MCF 10A (cell line): ENCODE results near the gene ADAM12. TPM values are rescaled to one million over a fixed set of nuclear protein-coding genes. Genes with fewer than 3 reads are reported as not detected.

ENCODE experiments used
- BruUV-seq: library from RNA; stranded (reverse); fragments of 400-500 nt; replicated peaks from 2 replicates; lab custom pipeline; 2021; lab: Mats Ljungman, UMichigan
- CTCF ChIA-PET: fragments of 300-600 bp; sonication (Branson Sonifier 250); formaldehyde crosslinking; extraction: SDS; loops from one replicate; lab custom pipeline; 2021; ENCODE audit warnings: antibody characterized with exemption, inconsistent platforms; lab: Yijun Ruan, JAX
- POLR2A ChIA-PET: fragments of 300-600, 350-650 bp; sonication (Branson Sonifier 250); formaldehyde crosslinking; extraction: SDS; loops from one replicate; lab custom pipeline; 2020; ENCODE audit warnings: antibody characterized with exemption, inconsistent platforms; lab: Yijun Ruan, JAX
- DNase-seq: peaks from one replicate; pipeline ENCODE4 v3.0.0-alpha.2; 2018; ENCODE audit not compliant: unreplicated experiment
- H3K27ac Mint-ChIP-seq: one replicate; pipeline ENCODE4 v1.8.0; 2022; ENCODE audit warnings: mild to moderate bottlenecking, low read depth, mixed read lengths; ENCODE audit not compliant: unreplicated experiment
- H3K27me3 Mint-ChIP-seq: one replicate; pipeline ENCODE4 v1.8.0; 2022; ENCODE audit warnings: mixed read lengths; ENCODE audit not compliant: insufficient read depth, unreplicated experiment
- H3K36me3 Mint-ChIP-seq: one replicate; pipeline ENCODE4 v1.8.0; 2022; ENCODE audit warnings: mild to moderate bottlenecking, moderate library complexity, mixed read lengths; ENCODE audit not compliant: insufficient read depth, unreplicated experiment
- H3K4me1 Mint-ChIP-seq: one replicate; pipeline ENCODE4 v1.8.0; 2022; ENCODE audit warnings: mixed read lengths; ENCODE audit not compliant: insufficient read depth, unreplicated experiment
- H3K4me3 Mint-ChIP-seq: one replicate; pipeline ENCODE4 v1.8.0; 2022; ENCODE audit warnings: mild to moderate bottlenecking, moderate library complexity, mixed read lengths; ENCODE audit not compliant: unreplicated experiment
- H3K9me3 Mint-ChIP-seq: one replicate; pipeline ENCODE4 v1.8.0; 2022; ENCODE audit warnings: mixed read lengths; ENCODE audit not compliant: unreplicated experiment
- CTCF ChIP-seq: fragments of 200-600 bp; IDR thresholded peaks from one replicate; pipeline ENCODE4 v1.8.0; 2022; ENCODE audit warnings: antibody characterized with exemption, mild to moderate bottlenecking; ENCODE audit not compliant: unreplicated experiment
- intact Hi-C: fragments of 100-400 bp; cut with micrococcal nuclease; formaldehyde crosslinking; loops from 2 replicates; pipeline ENCODE4 v1.14.1; 2022
- total RNA-seq: library from RNA; stranded (reverse); gene quantifications from 2 replicates; pipeline ENCODE4 v1.2.3, GENCODE V29; 2022

The ADAM12 gene
- total RNA-seq, 1 experiment from 2014 or later = 2.2 TPM

GRCh38 chr10:126036515-126036914 is 351.8 kb downstream of the ADAM12 start:
- no peaks in the 10 kb centered on the region for H3K36me3 Mint-ChIP-seq
- H3K4me3 Mint-ChIP-seq = no peak overlapping the region
- no peaks in the 10 kb centered on the region for H3K4me1 Mint-ChIP-seq
- H3K9me3 Mint-ChIP-seq = peaks cover 9% of the 10 kb centered on the region
- no peaks in the 10 kb centered on the region for H3K27me3 Mint-ChIP-seq
- H3K27ac Mint-ChIP-seq = no peak overlapping the region
- CTCF ChIA-PET = no interaction called here
- no peak for DNase-seq
- no peak for TF ChIP-seq CTCF
- intact Hi-C loops = no loop called here
- POLR2A ChIA-PET = no interaction called here
- no TSS peak for BruUV-seq

- no peak for DNase-seq
- intact Hi-C loops = no loop called here
- POLR2A ChIA-PET = no interaction called here
- Mint-ChIP-seq H3K4me1 (no peaks in the 10 kb centered on the region), H3K9me3 (peaks cover 9% of the 10 kb centered on the region), H3K4me3 (no peak overlapping the region), H3K27ac (no peak overlapping the region), H3K27me3 (no peaks in the 10 kb centered on the region), H3K36me3 (no peaks in the 10 kb centered on the region)
- TF ChIP-seq CTCF = no peak
- CTCF ChIA-PET = no interaction called here
- BruUV-seq = no TSS peak
Observed at GRCh38 chr10:126034586-126034985, 353.7 kb downstream of the ADAM12 start.

GRCh38 chr10:126029999-126030398 is 358.3 kb downstream of the ADAM12 start:
- Mint-ChIP-seq H3K36me3 (no peaks in the 10 kb centered on the region), H3K4me1 (no peaks in the 10 kb centered on the region), H3K27ac (no peak overlapping the region), H3K27me3 (no peaks in the 10 kb centered on the region), H3K9me3 (peaks cover 29% of the 10 kb centered on the region), H3K4me3 (no peak overlapping the region)
- no peak for TF ChIP-seq CTCF
- CTCF ChIA-PET = interaction anchor here (0.9 kb wide), 1 partner anchor 72 kb away, joined by 3 read pairs; no protein-coding TSS in a partner anchor
- intact Hi-C loops = no loop called here
- POLR2A ChIA-PET = interaction anchor here (0.6 kb wide), 1 partner anchor 357 kb away, joined by 3 read pairs; no protein-coding TSS in a partner anchor
- DNase-seq = no peak
- BruUV-seq = no TSS peak

GRCh38 chr10:126027692-126028091 is 360.6 kb downstream of the ADAM12 start:
- POLR2A ChIA-PET = no interaction called here
- Mint-ChIP-seq H3K9me3 (peaks cover 20% of the 10 kb centered on the region), H3K36me3 (no peaks in the 10 kb centered on the region), H3K4me3 (no peak overlapping the region), H3K27me3 (no peaks in the 10 kb centered on the region), H3K4me1 (no peaks in the 10 kb centered on the region), H3K27ac (no peak overlapping the region)
- CTCF ChIA-PET = interaction anchor here (0.5 kb wide), 1 partner anchor 40 kb away, joined by 3 read pairs; no protein-coding TSS in a partner anchor
- TF ChIP-seq CTCF = no peak
- no TSS peak for BruUV-seq
- intact Hi-C loops = no loop called here
- DNase-seq = no peak
